Measurements from ENCODE around the gene NANOS2.
"Not testable (repeated sequence)": the region's sequence is repeated elsewhere in the genome, so short reads cannot be mapped to it uniquely, and the experiment has no call there.

NANOS2 gene

GRCh38 chr19:45927565-45928261 is 13.1 kb upstream of the NANOS2 start:
- peak; percentile 86 for DNase-seq

GRCh38 chr19:45924891-45925447 is 10.4 kb upstream of the NANOS2 start:
- DNase-seq: no peak

GRCh38 chr19:45922281-45922680 is 7.7 kb upstream of the NANOS2 start:
- no peak for DNase-seq

- no peak for DNase-seq
Observed at GRCh38 chr19:45920458-45920857, 5.9 kb upstream of the NANOS2 start.

GRCh38 chr19:45919678-45920077 is 5.1 kb upstream of the NANOS2 start:
- no peak for DNase-seq

GRCh38 chr19:45918721-45919120 is 4.1 kb upstream of the NANOS2 start:
- DNase-seq: no peak

- no peak for DNase-seq
Observed at GRCh38 chr19:45917421-45918091, 3.0 kb upstream of the NANOS2 start.

- DNase-seq: no peak
Observed at GRCh38 chr19:45911291-45911690, 3.3 kb downstream of the NANOS2 start.

- no peak for DNase-seq
Observed at GRCh38 chr19:45908956-45909355, 5.6 kb downstream of the NANOS2 start.

GRCh38 chr19:45906221-45906620 is 8.4 kb downstream of the NANOS2 start:
- no peak for DNase-seq

- DNase-seq: no peak
Observed at GRCh38 chr19:45905011-45905410, 9.6 kb downstream of the NANOS2 start.

- DNase-seq: peak; percentile 99
Observed at GRCh38 chr19:45902651-45903625, 11.6 kb downstream of the NANOS2 start.

- DNase-seq: no peak
Observed at GRCh38 chr19:45901912-45902650, 12.5 kb downstream of the NANOS2 start, which contains the start of gene MYPOP. MYPOP (minus strand) TSS chr19:45902613; CDS start chr19:45901773, 840 bp downstream.

GRCh38 chr19:45901432-45901911 is 13.1 kb downstream of the NANOS2 start:
- no peak for DNase-seq

GRCh38 chr19:45900738-45901431 is 13.7 kb downstream of the NANOS2 start:
- DNase-seq: no peak

GRCh38 chr19:45899919-45900589 is 14.5 kb downstream of the NANOS2 start:
- no peak for DNase-seq

GRCh38 chr19:45899253-45899652 is 15.3 kb downstream of the NANOS2 start:
- DNase-seq: no peak

- DNase-seq: no peak
Observed at GRCh38 chr19:45897261-45897812, 17.2 kb downstream of the NANOS2 start.

- DNase-seq: not testable (repeated sequence)
Observed at GRCh38 chr19:45895983-45896599, 18.5 kb downstream of the NANOS2 start.

- no peak for DNase-seq
Observed at GRCh38 chr19:45895519-45895972, 19.0 kb downstream of the NANOS2 start.
